ENCODE measurements around the gene KICS2.
"Not testable (repeated sequence)": the region's sequence is repeated elsewhere in the genome, so short reads cannot be mapped to it uniquely, and the experiment has no call there.

Gene KICS2

DNA sequence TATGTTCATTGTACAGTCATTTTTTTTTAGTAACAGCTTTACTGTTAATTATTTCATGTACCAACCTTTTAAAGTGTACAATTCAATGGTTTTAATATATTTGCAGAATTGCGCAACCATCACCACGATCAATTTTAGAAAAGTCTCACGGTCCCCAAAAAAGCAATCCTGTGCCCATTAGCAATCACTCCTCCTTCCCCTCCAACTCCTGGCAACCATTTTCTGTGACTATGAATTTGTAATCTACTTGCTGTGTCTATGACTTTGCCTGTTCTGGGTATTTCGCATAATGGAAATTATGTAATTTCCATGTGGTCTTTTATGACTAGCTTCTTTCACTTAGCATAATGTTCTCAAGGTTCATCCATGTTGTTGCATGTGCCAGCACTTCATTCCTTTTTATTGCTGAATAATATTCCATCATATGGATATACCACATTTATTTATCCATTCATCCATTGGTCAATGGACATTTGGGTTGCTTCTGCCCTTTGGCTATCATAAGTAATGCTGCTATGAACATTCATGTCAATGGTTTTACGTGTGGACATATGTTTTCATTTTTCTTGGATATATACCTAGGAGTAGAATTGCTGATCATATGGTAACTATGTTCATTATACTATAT lies 9.9 kb downstream of the KICS2 start:
- peak; percentile 52 for DNase-seq

DNA sequence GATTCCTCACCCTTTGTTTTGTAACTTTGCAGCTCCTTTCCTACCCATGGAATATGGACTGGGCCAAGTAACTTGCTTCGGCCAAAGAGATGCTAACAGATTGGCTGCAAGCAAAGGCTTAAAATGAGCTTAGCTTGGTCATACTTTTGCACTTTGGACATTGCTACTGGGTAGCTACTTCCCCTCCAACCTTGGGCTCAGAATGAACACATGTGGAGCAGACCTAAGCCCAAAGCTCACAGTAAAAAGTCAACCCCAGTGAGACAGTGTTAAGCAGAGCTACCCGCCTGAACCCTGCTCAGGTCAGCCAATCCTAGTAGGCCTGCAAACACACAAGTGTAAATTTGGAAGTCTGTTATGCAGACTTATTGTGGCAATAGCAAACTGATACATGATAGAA lies 14.6 kb downstream of the KICS2 start:
- DNase-seq: no peak

DNA sequence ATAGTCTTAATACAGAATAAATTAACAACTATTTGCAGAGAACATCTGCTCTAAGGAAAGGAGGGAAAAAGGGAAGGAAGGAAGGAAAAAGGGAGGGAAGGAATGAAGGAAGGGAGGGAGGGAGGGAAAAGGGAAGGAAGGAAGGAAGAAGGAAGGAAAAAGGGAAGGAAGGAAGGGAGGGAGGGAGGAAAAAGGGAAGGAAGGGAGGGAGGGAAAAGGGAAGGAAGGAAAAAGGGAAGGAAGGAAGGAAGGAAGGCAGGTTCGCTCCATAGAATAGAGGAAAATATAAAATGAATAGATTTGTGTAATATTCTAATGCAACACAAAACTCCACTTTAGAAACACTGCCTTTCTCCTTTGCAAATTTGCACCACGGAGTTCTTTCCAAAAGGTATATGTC lies 16.6 kb downstream of the KICS2 start:
- DNase-seq: no peak

- DNase-seq: no peak
Measured at GRCh38 chr12:64203775-64204174, 18.3 kb downstream of the KICS2 start.

- DNase-seq: no peak
Measured at GRCh38 chr12:64203036-64203435, 19.1 kb downstream of the KICS2 start.

DNA sequence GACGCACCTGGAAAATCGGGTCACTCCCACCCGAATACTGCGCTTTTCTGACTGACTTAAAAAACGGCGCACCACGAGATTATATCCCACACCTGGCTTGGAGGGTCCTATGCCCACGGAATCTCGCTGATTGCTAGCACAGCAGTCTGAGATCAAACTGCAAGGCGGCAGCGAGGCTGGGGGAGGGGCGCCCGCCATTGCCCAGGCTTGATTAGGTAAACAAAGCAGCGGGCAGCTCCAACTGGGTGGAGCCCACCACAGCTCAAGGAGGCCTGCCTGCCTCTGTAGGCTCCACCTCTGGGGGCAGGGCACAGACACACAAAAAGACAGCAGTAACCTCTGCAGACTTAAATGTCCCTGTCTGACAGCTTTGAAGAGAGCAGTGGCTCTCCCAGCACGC lies 26.3 kb downstream of the KICS2 start:
- DNase-seq: not testable (repeated sequence)

DNA sequence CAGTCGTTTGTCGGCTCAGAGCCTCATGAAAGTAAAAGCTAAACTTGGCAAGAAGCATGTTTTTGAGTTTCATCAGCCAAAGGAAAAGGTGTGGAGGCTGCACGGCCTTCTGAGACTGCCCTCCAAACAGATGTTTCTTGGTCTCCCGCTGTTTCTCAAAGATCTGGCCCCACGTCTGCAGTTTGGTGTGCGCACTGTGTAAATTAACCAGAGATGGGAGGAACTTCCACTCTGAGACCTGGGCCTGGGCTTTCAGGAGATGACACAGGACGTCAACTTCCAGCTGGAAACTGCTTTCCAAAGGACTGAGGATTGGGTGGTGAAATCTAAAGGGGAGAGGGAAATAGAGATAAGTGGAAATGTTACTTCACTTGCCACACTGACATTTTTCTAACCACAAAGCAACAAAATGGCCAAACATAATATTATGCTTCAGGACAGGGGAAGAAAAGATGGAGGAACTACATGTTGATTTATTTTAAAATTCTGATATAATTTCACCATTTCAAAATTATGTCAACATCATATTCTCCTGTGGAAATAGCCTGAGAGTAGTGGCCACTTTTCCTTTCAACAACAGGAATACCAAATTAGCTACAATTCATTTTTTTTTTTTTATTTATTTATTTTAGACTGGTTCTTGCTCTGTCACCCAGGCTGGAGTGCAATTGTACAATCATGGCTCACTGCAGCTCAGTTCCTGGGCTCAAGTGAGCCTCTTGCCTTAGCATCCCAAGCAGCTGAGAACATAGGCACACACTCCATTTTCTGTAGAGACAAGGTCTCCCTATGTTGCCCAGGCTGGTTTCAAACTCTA lies 27.6 kb downstream of the KICS2 start:
- no peak for DNase-seq

DNA sequence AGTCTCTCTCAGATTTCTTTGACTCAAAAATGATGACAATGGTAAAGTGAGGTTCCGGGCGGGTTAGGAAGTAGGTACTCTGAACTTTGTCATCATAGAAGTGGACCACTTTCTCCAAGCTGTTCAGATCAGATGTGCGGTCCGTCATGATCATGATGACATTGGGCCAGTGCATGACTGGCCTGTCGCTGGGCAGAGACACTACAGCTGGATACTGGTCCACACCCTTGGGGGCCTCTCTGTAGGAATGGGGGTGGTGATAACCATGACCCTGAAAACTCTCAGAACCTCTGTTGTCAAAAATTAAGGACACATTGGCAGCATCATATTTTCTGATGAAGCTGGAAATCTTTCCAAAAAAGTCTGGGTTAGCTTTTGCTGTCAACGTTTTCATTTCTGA lies 28.2 kb downstream of the KICS2 start:
- DNase-seq: no peak

- DNase-seq: peak; percentile 44
Measured at GRCh38 chr12:64192644-64193444, 29.3 kb downstream of the KICS2 start.

GRCh38 chr12:64190140-64190539 lies 32.0 kb downstream of the KICS2 start:
- DNase-seq: no peak

DNA sequence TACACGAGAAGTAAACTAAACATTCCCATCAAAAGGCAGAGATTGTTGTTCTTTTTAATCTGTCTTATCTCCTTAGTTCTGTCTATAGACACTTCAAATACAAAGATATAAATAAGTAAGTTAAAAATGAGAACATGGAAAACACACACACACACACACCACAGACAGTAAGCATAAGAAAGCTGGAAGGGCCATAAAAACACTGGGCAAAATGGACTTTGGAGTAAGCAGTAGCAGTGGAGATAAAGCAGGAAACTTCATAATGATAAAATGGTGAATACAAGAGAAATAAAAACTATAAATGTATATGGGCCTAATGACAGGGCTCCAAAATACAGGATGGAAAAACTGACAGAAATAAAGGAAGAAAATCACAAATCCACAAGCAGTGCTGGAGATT lies 32.6 kb downstream of the KICS2 start:
- no peak for DNase-seq

DNA sequence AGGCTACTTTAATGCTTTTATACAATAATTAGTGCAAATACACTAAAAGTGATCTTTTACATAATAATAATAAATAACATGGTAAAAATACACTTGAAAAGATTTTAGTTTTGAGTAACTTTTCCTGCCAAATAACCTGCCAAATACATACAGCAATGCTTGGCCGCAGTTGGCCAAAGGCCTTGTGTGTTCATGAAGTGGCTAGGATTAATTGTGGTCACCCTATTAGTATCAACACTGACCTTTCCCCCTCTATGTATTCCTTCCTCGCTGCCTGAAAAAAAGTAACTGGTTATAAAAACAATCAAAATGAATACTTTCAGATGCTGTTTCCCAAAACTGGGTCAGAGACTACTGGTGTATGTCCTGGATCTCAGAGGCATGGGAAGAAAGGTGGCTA lies 34.3 kb downstream of the KICS2 start:
- no peak for DNase-seq

GRCh38 chr12:64187370-64187769 lies 34.7 kb downstream of the KICS2 start:
- peak; percentile 83 for DNase-seq

GRCh38 chr12:64186789-64187188 lies 35.3 kb downstream of the KICS2 start:
- DNase-seq: peak; percentile 89

GRCh38 chr12:64184216-64184615 lies 37.9 kb downstream of the KICS2 start:
- DNase-seq: no peak

- DNase-seq: peak; percentile 65
Measured at GRCh38 chr12:64181430-64182291, 40.4 kb downstream of the KICS2 start.

GRCh38 chr12:64180951-64181350 lies 41.1 kb downstream of the KICS2 start:
- DNase-seq: no peak

GRCh38 chr12:64178122-64178521 lies 44.0 kb downstream of the KICS2 start:
- no peak for DNase-seq

- DNase-seq: no peak
Measured at GRCh38 chr12:64177001-64177400, 45.1 kb downstream of the KICS2 start.

DNA sequence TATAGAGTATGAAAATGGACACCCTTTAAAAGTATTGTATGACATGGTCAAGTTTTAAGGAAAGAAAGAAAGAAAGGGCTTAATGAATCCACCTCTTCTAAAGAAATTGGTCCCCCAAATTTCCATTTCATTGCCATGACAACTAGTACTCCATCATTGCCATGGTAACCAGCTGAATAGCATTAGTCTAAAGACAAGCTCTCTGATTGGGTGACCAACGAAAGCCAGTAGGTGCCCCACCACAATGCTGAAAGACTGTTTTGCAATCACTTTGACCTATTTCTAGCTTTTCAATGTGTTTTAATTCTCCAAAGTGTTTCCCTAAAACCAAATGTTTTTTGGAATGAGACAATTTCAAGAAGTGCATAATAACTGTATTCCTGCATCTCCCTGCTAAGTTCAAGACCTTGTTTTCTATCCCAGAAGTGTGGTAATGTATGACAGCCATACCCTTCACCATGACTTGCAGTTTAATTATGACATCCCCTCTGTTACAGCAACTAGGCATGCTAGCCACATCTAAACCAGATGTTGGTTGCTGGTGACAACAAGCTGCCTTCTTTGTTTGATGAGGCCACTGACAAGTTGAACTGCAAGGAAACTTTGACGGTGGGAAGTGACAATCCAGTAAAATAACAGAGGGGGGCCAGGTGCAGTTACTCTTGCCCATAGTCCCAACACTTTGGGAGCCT lies 46.7 kb downstream of the KICS2 start:
- DNase-seq: peak; percentile 53

DNA sequence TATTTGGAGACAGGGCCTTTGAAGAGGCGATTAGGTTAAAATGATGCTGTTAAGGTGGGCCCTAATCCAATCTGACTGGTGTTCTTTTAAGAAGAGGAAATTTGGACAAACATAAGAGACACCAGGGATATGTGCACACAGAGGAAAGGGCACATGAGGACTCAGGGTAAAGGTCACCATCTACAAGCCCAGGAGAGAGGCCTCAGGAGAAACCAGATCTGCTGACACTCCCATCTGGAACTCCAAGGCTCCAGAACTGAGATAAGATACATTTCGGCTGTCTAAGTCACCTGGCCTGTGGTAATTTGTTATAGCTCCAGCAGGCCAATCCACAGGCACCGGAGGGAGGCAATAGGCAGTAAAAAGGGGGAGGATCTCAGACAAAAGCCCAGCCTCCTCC lies 48.6 kb downstream of the KICS2 start:
- no peak for DNase-seq

Data from inflammatory macrophage treated with lipopolysaccharide for 4 hours (primary cell).